H9 (cell line): ENCODE data around the gene AP4B1. TPM values are rescaled to one million over a fixed set of nuclear protein-coding genes. Genes with fewer than 3 reads are reported as not detected.

ENCODE experiments used
- DNase-seq: peaks from one replicate; pipeline ENCODE4 v3.0.0-alpha.2; 2017
- H2AFZ ChIP-seq: one replicate; pipeline ENCODE4 v1.6.1; 2013; ENCODE audit warnings: mild to moderate bottlenecking, low read length, control low read depth, moderate library complexity
- H2AK5ac ChIP-seq: 2 replicates; pipeline ENCODE4 v1.6.1; 2013; ENCODE audit warnings: low read length, control low read depth, mixed read lengths; ENCODE audit not compliant: insufficient read length
- H2BK120ac ChIP-seq: one replicate; pipeline ENCODE4 v1.6.1; 2013; ENCODE audit warnings: low read depth, mild to moderate bottlenecking, low read length, control low read depth, inconsistent platforms; ENCODE audit not compliant: poor library complexity, severe bottlenecking
- H2BK12ac ChIP-seq: 2 replicates; pipeline ENCODE4 v1.6.1; 2013; ENCODE audit warnings: low read length, control low read depth, mixed read lengths, low read depth; ENCODE audit not compliant: insufficient read length
- H2BK15ac ChIP-seq: 2 replicates; pipeline ENCODE4 v1.6.1; 2013; ENCODE audit warnings: low read depth, low read length, control low read depth
- H2BK20ac ChIP-seq: one replicate; pipeline ENCODE4 v1.6.1; 2013; ENCODE audit warnings: low read depth, mild to moderate bottlenecking, low read length, control low read depth, inconsistent platforms; ENCODE audit not compliant: poor library complexity, severe bottlenecking
- H2BK5ac ChIP-seq: 2 replicates; pipeline ENCODE4 v1.6.1; 2013; ENCODE audit warnings: low read length, control low read depth, mixed read lengths; ENCODE audit not compliant: insufficient read length
- H3K14ac ChIP-seq: 2 replicates; pipeline ENCODE4 v1.6.1; 2013; ENCODE audit warnings: low read length, control low read depth; ENCODE audit not compliant: insufficient read depth
- H3K18ac ChIP-seq: 2 replicates; pipeline ENCODE4 v1.6.1; 2013; ENCODE audit warnings: low read depth, mild to moderate bottlenecking, mixed read lengths, low read length, control low read depth; ENCODE audit not compliant: insufficient read length
- H3K23ac ChIP-seq: 2 replicates; pipeline ENCODE4 v1.6.1; 2013; ENCODE audit warnings: low read length, control low read depth, mixed read lengths, low read depth; ENCODE audit not compliant: insufficient read length
- H3K23me2 ChIP-seq: 2 replicates; pipeline ENCODE4 v1.6.1; 2013; ENCODE audit warnings: low read depth, mild to moderate bottlenecking, mixed read lengths, low read length, control low read depth; ENCODE audit not compliant: insufficient read length, poor library complexity, severe bottlenecking
- H3K27ac ChIP-seq: 2 replicates; pipeline ENCODE4 v1.5.1; 2013; ENCODE audit warnings: low read length, control low read depth, mixed read lengths, low read depth; ENCODE audit not compliant: insufficient read length
- H3K27me3 ChIP-seq: 2 replicates; pipeline ENCODE4 v1.6.1; 2013; ENCODE audit warnings: low read length, control low read depth, inconsistent platforms; ENCODE audit not compliant: insufficient read depth
- H3K4ac ChIP-seq: 2 replicates; pipeline ENCODE4 v1.6.1; 2013; ENCODE audit warnings: low read depth, mild to moderate bottlenecking, control low read depth, inconsistent platforms, low read length, moderate library complexity
- H3K4me1 ChIP-seq: 2 replicates; pipeline ENCODE4 v1.6.1; 2013; ENCODE audit warnings: low read length, control low read depth, inconsistent platforms; ENCODE audit not compliant: insufficient read depth
- H3K4me2 ChIP-seq: 2 replicates; pipeline ENCODE4 v1.6.1; 2013; ENCODE audit warnings: low read length, control low read depth, mixed read lengths; ENCODE audit not compliant: insufficient read length, insufficient read depth
- H3K56ac ChIP-seq: 2 replicates; pipeline ENCODE4 v1.6.1; 2013; ENCODE audit warnings: low read depth, mild to moderate bottlenecking, mixed read lengths, low read length, control low read depth; ENCODE audit not compliant: insufficient read length
- H3K79me1 ChIP-seq: 2 replicates; pipeline ENCODE4 v1.6.1; 2013; ENCODE audit warnings: low read depth, mild to moderate bottlenecking, moderate library complexity, low read length, control low read depth, inconsistent platforms; ENCODE audit not compliant: insufficient read depth, poor library complexity, severe bottlenecking
- H3K79me2 ChIP-seq: 2 replicates; pipeline ENCODE4 v1.6.1; 2013; ENCODE audit warnings: low read length, control low read depth, inconsistent platforms; ENCODE audit not compliant: insufficient read depth
- H3K9ac ChIP-seq: 2 replicates; pipeline ENCODE4 v1.6.1; 2013; ENCODE audit warnings: low read length, control low read depth, mixed read lengths; ENCODE audit not compliant: insufficient read length; ENCODE audit errors: extremely low read depth
- H3K9me3 ChIP-seq: one replicate; pipeline ENCODE4 v1.6.1; 2013; ENCODE audit warnings: low read depth, low read length, inconsistent platforms; ENCODE audit not compliant: control insufficient read depth
- H3T11ph ChIP-seq: one replicate; pipeline ENCODE4 v1.6.1; 2013; ENCODE audit warnings: mild to moderate bottlenecking, low read length, control low read depth, inconsistent platforms
- H4K20me1 ChIP-seq: one replicate; pipeline ENCODE4 v1.6.1; 2013; ENCODE audit not compliant: control insufficient read depth, insufficient read length, insufficient read depth
- H4K5ac ChIP-seq: 2 replicates; pipeline ENCODE4 v1.6.1; 2013; ENCODE audit warnings: low read depth, mild to moderate bottlenecking, mixed read lengths, low read length, control low read depth; ENCODE audit not compliant: insufficient read length
- H4K8ac ChIP-seq: replicated peaks from 2 replicates; pipeline ENCODE4 v1.6.1; 2013; ENCODE audit warnings: low read length, control low read depth, mixed read lengths, low read depth; ENCODE audit not compliant: insufficient read length
- H4K91ac ChIP-seq: 2 replicates; pipeline ENCODE4 v1.6.1; 2013; ENCODE audit warnings: low read depth, mild to moderate bottlenecking, moderate library complexity, mixed read lengths, low read length, control low read depth; ENCODE audit not compliant: insufficient read length
- H3K27ac Mint-ChIP-seq, 3 experiments: 2 replicates in 2 of 3; 3 replicates in 1 of 3; pipeline ENCODE4 v1.8.0; 2020 to 2021; ENCODE audit warnings: mixed read lengths in 3 of 3, mild to moderate bottlenecking in 1 of 3, moderate library complexity in 1 of 3
- H3K27me3 Mint-ChIP-seq: 2 replicates; pipeline ENCODE4 v1.8.0; 2021; ENCODE audit warnings: low read depth, mild to moderate bottlenecking, moderate library complexity, mixed read lengths
- H3K36me3 Mint-ChIP-seq, 3 experiments: 2 replicates in 2 of 3; 3 replicates in 1 of 3; pipeline ENCODE4 v1.8.0; 2020 to 2021; ENCODE audit warnings: low read depth in 3 of 3, mixed read lengths in 3 of 3; ENCODE audit not compliant: insufficient read depth in 1 of 3
- H3K4me1 Mint-ChIP-seq, 2 experiments: 2 replicates each; pipeline ENCODE4 v1.8.0; 2020; ENCODE audit warnings: mixed read lengths in 2 of 2
- H3K4me3 Mint-ChIP-seq, 2 experiments: 2 replicates in 1 of 2; 3 replicates in 1 of 2; pipeline ENCODE4 v1.8.0; 2020 to 2021; ENCODE audit warnings: mild to moderate bottlenecking in 2 of 2, mixed read lengths in 2 of 2, moderate library complexity in 1 of 2
- H3K9me3 Mint-ChIP-seq, 2 experiments: 2 replicates in 1 of 2; 3 replicates in 1 of 2; pipeline ENCODE4 v1.8.0; 2020; ENCODE audit warnings: mild to moderate bottlenecking in 2 of 2, mixed read lengths in 2 of 2, moderate library complexity in 1 of 2
- CTCF ChIP-seq: fragments of 200-600 bp; sonication (generic); conservative IDR thresholded peaks from 3 replicates; pipeline ENCODE4 v1.8.0; 2021; ENCODE audit warnings: antibody characterized with exemption, mild to moderate bottlenecking
- WGBS: extraction: QIAGEN DNeasy Blood & Tissue Kit; methylation state at CpG from one replicate; pipeline ENCODE4 v1.1.7; 2013; ENCODE audit warnings: missing lambda C conversion rate, low lambda C conversion rate, mixed read lengths; ENCODE audit not compliant: insufficient read length; ENCODE audit errors: extremely low coverage; 5-methylcytosine and 5-hydroxymethylcytosine counted together
- total RNA-seq: library from RNA; stranded (reverse); gene quantifications from 2 replicates; pipeline ENCODE4 v1.2.1, GENCODE V29; 2021

Gene AP4B1
- total RNA-seq, 1 experiment from 2014 or later: 19.3 TPM

- WGBS: 100% methylated on average over 1 of the region's 1 CpG
- TF ChIP-seq CTCF: no peak
- no peak overlapping the region for H2BK120ac ChIP-seq
- no peaks in the 10 kb centered on the region for H4K20me1 ChIP-seq
- Mint-ChIP-seq H3K36me3 (peaks cover 12 to 20% (median 14%) of the 10 kb centered on the region in 3 experiments; a peak in 6 of 7 replicates), H3K9me3 (no peaks in the 10 kb centered on the region; a peak in 1 of 5 replicates), H3K27ac (peak overlapping the region in 1 of 3 experiments; percentile 24; a peak in 1 of 7 replicates), H3K4me1 (peaks cover 23 to 24% of the 10 kb centered on the region in 2 experiments), H3K27me3 (no peaks in the 10 kb centered on the region; the same call in 1 of the 2 replicates), H3K4me3 (no peak overlapping the region)
- H2BK5ac ChIP-seq: no peak overlapping the region
- H3K4ac ChIP-seq: no peak overlapping the region
- H3K9me3 ChIP-seq: no peaks in the 10 kb centered on the region
- H4K5ac ChIP-seq: no peak overlapping the region
- no peak overlapping the region for H3K9ac ChIP-seq
- H2BK12ac ChIP-seq: no peak overlapping the region
- H3K4me1 ChIP-seq: no peaks in the 10 kb centered on the region
- no peak overlapping the region for H2BK15ac ChIP-seq
- no peak overlapping the region for H3K23ac ChIP-seq
- no peak overlapping the region for H3T11ph ChIP-seq
- no peak for DNase-seq
- H2AFZ ChIP-seq: no peak overlapping the region
- H3K4me2 ChIP-seq: no peak overlapping the region
- H3K79me2 ChIP-seq: peaks cover 15% of the 10 kb centered on the region; the same call in 1 of the 2 replicates
- H3K27me3 ChIP-seq: no peaks in the 10 kb centered on the region
- H3K56ac ChIP-seq: no peak overlapping the region
- no peak overlapping the region for H3K18ac ChIP-seq
- no peak overlapping the region for H2AK5ac ChIP-seq
- H3K23me2 ChIP-seq: no peaks in the 10 kb centered on the region
- H3K14ac ChIP-seq: no peak overlapping the region
- H3K27ac ChIP-seq: no peak overlapping the region
- no peaks in the 10 kb centered on the region for H3K79me1 ChIP-seq
- H4K91ac ChIP-seq: no peak overlapping the region
- no peak overlapping the region for H2BK20ac ChIP-seq
- no peak overlapping the region for H4K8ac ChIP-seq
These were observed 32.5 kb upstream of the AP4B1 start for GRCh38 chr1:113937146-113937545.
